Measurements from ENCODE around the gene TFR2. TPM values are rescaled to one million over a fixed set of nuclear protein-coding genes. Genes with fewer than 3 reads are reported as not detected.

TFR2 gene
- total and polyA plus RNA-seq, 2 of the 13 experiments (the other 11 are each of a cell fraction or from before 2014, with no cell fraction given): 36.9 to 64.2 TPM

DNA sequence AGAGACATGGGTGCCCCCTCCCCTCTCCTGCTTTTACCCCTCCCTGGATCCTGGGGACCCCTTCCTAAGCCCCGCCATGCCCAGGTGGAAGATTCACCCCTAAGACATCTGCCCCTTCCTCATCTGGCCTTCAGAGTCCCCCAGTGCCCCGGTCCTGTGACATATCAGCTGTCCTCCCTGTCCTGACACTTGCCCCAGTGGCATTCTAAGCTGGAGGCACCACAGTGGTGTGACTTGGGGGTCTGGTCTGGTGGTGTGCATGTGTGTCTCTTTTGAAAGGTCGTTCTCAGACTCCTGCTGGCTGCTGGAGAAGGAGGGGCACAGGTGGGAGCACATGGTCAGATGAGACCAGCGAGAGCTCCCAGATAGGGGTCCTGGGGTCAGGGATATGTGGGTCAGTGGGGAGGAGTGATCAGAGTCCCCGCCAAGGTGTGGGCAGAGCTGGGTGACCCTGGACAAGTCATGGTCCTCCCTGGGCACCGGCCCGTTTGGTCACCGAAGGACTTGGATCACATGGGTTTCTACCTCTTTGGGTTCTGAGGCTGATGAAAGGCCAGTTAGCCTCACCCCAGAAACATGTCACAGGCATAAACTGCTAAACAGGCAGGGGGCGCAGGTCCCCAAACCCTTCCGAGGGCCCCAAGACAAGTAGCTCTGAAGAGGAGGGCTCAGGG lies 645 bp upstream of the TFR2 start (continued):
- TF ChIP-seq TEAD3 (CRISPR knock-in tag; optimal IDR thresholded peaks at IDR 0.05; ENCODE audit: borderline replicate concordance) (no peak), ZNF34 (CRISPR knock-in tag; IDR thresholded peaks at IDR 0.05; ENCODE audit: borderline replicate concordance) (no peak), IKZF1 (IDR thresholded peaks at IDR 0.05) (no peak), ZNF24 (IDR thresholded peaks at IDR 0.05) (no peak), PAWR (CRISPR knock-in tag; IDR thresholded peaks at IDR 0.05; ENCODE audit: borderline replicate concordance) (no peak), ZNF720 (CRISPR knock-in tag; IDR thresholded peaks at IDR 0.05) (no peak), THRA (CRISPR knock-in tag; IDR thresholded peaks at IDR 0.05; ENCODE audit: borderline replicate concordance) (no peak)
- TF ChIP-seq, protein P1, sequence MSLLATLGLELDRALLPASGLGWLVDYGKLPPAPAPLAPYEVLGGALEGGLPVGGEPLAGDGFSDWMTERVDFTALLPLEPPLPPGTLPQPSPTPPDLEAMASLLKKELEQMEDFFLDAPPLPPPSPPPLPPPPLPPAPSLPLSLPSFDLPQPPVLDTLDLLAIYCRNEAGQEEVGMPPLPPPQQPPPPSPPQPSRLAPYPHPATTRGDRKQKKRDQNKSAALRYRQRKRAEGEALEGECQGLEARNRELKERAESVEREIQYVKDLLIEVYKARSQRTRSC (CRISPR knock-in tag; IDR thresholded peaks at IDR 0.05; ENCODE audit: low read depth): no peak
- TF ChIP-seq, protein P2, sequence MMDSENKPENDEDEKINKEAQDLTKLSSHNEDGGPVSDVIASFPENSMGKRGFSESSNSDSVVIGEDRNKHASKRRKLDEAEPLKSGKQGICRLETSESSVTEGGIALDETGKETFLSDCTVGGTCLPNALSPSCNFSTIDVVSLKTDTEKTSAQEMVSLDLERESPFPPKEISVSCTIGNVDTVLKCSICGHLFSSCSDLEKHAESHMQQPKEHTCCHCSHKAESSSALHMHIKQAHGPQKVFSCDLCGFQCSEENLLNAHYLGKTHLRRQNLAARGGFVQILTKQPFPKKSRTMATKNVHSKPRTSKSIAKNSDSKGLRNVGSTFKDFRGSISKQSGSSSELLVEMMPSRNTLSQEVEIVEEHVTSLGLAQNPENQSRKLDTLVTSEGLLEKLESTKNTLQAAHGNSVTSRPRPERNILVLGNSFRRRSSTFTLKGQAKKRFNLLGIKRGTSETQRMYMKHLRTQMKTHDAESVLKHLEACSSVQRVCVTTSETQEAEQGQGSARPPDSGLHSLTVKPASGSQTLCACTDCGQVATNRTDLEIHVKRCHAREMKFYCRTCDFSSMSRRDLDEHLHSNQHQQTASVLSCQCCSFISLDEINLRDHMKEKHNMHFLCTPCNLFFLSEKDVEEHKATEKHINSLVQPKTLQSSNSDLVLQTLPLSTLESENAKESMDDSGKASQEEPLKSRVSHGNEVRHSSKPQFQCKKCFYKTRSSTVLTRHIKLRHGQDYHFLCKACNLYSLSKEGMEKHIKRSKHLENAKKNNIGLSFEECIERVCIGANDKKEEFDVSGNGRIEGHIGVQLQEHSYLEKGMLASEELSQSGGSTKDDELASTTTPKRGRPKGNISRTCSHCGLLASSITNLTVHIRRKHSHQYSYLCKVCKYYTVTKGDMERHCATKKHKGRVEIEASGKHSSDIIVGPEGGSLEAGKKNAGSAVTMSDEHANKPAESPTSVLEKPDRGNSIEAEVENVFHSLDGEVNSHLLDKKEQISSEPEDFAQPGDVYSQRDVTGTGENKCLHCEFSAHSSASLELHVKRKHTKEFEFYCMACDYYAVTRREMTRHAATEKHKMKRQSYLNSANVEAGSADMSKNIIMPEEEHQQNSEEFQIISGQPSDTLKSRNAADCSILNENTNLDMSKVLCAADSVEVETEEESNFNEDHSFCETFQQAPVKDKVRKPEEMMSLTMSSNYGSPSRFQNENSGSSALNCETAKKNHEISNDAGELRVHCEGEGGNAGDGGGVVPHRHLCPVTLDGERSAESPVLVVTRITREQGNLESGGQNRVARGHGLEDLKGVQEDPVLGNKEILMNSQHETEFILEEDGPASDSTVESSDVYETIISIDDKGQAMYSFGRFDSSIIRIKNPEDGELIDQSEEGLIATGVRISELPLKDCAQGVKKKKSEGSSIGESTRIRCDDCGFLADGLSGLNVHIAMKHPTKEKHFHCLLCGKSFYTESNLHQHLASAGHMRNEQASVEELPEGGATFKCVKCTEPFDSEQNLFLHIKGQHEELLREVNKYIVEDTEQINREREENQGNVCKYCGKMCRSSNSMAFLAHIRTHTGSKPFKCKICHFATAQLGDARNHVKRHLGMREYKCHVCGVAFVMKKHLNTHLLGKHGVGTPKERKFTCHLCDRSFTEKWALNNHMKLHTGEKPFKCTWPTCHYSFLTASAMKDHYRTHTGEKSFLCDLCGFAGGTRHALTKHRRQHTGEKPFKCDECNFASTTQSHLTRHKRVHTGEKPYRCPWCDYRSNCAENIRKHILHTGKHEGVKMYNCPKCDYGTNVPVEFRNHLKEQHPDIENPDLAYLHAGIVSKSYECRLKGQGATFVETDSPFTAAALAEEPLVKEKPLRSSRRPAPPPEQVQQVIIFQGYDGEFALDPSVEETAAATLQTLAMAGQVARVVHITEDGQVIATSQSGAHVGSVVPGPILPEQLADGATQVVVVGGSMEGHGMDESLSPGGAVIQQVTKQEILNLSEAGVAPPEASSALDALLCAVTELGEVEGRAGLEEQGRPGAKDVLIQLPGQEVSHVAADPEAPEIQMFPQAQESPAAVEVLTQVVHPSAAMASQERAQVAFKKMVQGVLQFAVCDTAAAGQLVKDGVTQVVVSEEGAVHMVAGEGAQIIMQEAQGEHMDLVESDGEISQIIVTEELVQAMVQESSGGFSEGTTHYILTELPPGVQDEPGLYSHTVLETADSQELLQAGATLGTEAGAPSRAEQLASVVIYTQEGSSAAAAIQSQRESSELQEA (CRISPR knock-in tag; IDR thresholded peaks at IDR 0.05; ENCODE audit: not compliant biosample characterization): no peak
- TF ChIP-seq, protein P3, sequence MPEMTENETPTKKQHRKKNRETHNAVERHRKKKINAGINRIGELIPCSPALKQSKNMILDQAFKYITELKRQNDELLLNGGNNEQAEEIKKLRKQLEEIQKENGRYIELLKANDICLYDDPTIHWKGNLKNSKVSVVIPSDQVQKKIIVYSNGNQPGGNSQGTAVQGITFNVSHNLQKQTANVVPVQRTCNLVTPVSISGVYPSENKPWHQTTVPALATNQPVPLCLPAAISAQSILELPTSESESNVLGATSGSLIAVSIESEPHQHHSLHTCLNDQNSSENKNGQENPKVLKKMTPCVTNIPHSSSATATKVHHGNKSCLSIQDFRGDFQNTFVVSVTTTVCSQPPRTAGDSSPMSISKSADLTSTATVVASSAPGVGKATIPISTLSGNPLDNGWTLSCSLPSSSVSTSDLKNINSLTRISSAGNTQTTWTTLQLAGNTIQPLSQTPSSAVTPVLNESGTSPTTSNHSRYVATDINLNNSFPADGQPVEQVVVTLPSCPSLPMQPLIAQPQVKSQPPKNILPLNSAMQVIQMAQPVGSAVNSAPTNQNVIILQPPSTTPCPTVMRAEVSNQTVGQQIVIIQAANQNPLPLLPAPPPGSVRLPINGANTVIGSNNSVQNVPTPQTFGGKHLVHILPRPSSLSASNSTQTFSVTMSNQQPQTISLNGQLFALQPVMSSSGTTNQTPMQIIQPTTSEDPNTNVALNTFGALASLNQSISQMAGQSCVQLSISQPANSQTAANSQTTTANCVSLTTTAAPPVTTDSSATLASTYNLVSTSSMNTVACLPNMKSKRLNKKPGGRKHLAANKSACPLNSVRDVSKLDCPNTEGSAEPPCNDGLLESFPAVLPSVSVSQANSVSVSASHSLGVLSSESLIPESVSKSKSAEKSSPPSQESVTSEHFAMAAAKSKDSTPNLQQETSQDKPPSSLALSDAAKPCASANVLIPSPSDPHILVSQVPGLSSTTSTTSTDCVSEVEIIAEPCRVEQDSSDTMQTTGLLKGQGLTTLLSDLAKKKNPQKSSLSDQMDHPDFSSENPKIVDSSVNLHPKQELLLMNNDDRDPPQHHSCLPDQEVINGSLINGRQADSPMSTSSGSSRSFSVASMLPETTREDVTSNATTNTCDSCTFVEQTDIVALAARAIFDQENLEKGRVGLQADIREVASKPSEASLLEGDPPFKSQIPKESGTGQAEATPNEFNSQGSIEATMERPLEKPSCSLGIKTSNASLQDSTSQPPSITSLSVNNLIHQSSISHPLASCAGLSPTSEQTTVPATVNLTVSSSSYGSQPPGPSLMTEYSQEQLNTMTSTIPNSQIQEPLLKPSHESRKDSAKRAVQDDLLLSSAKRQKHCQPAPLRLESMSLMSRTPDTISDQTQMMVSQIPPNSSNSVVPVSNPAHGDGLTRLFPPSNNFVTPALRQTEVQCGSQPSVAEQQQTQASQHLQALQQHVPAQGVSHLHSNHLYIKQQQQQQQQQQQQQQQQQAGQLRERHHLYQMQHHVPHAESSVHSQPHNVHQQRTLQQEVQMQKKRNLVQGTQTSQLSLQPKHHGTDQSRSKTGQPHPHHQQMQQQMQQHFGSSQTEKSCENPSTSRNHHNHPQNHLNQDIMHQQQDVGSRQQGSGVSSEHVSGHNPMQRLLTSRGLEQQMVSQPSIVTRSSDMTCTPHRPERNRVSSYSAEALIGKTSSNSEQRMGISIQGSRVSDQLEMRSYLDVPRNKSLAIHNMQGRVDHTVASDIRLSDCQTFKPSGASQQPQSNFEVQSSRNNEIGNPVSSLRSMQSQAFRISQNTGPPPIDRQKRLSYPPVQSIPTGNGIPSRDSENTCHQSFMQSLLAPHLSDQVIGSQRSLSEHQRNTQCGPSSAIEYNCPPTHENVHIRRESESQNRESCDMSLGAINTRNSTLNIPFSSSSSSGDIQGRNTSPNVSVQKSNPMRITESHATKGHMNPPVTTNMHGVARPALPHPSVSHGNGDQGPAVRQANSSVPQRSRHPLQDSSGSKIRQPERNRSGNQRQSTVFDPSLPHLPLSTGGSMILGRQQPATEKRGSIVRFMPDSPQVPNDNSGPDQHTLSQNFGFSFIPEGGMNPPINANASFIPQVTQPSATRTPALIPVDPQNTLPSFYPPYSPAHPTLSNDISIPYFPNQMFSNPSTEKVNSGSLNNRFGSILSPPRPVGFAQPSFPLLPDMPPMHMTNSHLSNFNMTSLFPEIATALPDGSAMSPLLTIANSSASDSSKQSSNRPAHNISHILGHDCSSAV (CRISPR knock-in tag; IDR thresholded peaks at IDR 0.05; ENCODE audit: borderline replicate concordance): no peak
